CD4-positive, alpha-beta T cell (primary cell): ENCODE measurements around the gene PCK2. TPM values are rescaled to one million over a fixed set of nuclear protein-coding genes. Genes with fewer than 3 reads are reported as not detected.
A peak's percentile ranks its signal among the peaks of the same experiment; 100 is the strongest.

Experiments
- ATAC-seq: fragments of 200-7000 bp; cut with Tn5 transposase; one replicate; pipeline ENCODE4 v1.10.0; 2022; ENCODE audit warnings: mild to moderate bottlenecking; ENCODE audit not compliant: poor library complexity
- CTCF ChIA-PET: fragments of 350-600 bp; sonication (Branson Sonifier 250); formaldehyde crosslinking; loops from one replicate; lab custom pipeline; 2021; ENCODE audit warnings: antibody characterized with exemption, inconsistent platforms; lab: Charles Lee
- POLR2A ChIA-PET: fragments of 350-600 bp; sonication (Branson Sonifier 250); formaldehyde crosslinking; loops from one replicate; lab custom pipeline; 2021; ENCODE audit warnings: antibody characterized with exemption, inconsistent platforms; lab: Charles Lee
- DNase-seq, 14 experiments: peaks; one replicate each; pipeline ENCODE4 v3.0.0-alpha.2; 2013 to 2020; ENCODE audit warnings: mixed read lengths in 2 of 14
- H3K27ac ChIP-seq, 2 donors: one replicate each; pipeline versions ENCODE4 v1.5.1 to v1.7.0; 2013; ENCODE audit warnings: low read length in 2 of 2, low read depth in 1 of 2, mild to moderate bottlenecking in 1 of 2
- H3K27me3 ChIP-seq, 2 experiments: 1 replicate in 1 of 2; 2 replicates in 1 of 2; pipeline versions ENCODE4 v1.6.1 to v1.7.0; 2013; ENCODE audit warnings: low read length in 2 of 2, control low read depth in 1 of 2, mild to moderate bottlenecking in 1 of 2, moderate library complexity in 1 of 2; ENCODE audit not compliant: insufficient read depth in 2 of 2, control insufficient read depth in 1 of 2
- H3K36me3 ChIP-seq: one replicate; pipeline ENCODE4 v1.6.1; 2013; ENCODE audit warnings: low read length, control low read depth; ENCODE audit not compliant: insufficient read depth
- H3K4me1 ChIP-seq: one replicate; pipeline ENCODE4 v1.6.1; 2013; ENCODE audit warnings: low read length, control low read depth; ENCODE audit not compliant: insufficient read depth
- H3K4me3 ChIP-seq: one replicate; pipeline ENCODE4 v1.5.1; 2013; ENCODE audit warnings: mild to moderate bottlenecking, low read length, moderate library complexity
- H3K9me3 ChIP-seq, 2 experiments: 1 replicate in 1 of 2; 2 replicates in 1 of 2; pipeline versions ENCODE4 v1.6.1 to v1.7.0; 2013; ENCODE audit warnings: low read length in 2 of 2, mild to moderate bottlenecking in 2 of 2, control low read depth in 1 of 2, moderate library complexity in 1 of 2; ENCODE audit not compliant: control insufficient read depth in 1 of 2, insufficient read depth in 1 of 2
- H3K27ac Mint-ChIP-seq: one replicate; pipeline ENCODE4 v1.8.0; 2020; ENCODE audit warnings: mixed read lengths
- H3K27me3 Mint-ChIP-seq: one replicate; pipeline ENCODE4 v1.8.0; 2021; ENCODE audit warnings: mixed read lengths
- H3K36me3 Mint-ChIP-seq: one replicate; pipeline ENCODE4 v1.8.0; 2021; ENCODE audit warnings: low read depth, mixed read lengths
- H3K4me1 Mint-ChIP-seq: one replicate; pipeline ENCODE4 v1.8.0; 2021; ENCODE audit warnings: low read depth, mixed read lengths
- H3K4me3 Mint-ChIP-seq: one replicate; pipeline ENCODE4 v1.8.0; 2020; ENCODE audit warnings: mild to moderate bottlenecking, mixed read lengths
- H3K9me3 Mint-ChIP-seq: one replicate; pipeline ENCODE4 v1.8.0; 2020; ENCODE audit warnings: mixed read lengths
- intact Hi-C, 2 experiments: fragments of 100-400 bp; cut with DNase I in 1 of 2; cut with micrococcal nuclease in 1 of 2; formaldehyde crosslinking; loops; one replicate each; pipeline versions ENCODE4 v1.15.1 to v1.9.0; 2023 to 2025; cut with DNase I, micrococcal nuclease
- total RNA-seq, 174 experiments: library from RNA in 2 of 174; stranded (reverse) in 2 of 174; gene quantifications; one replicate each; pipeline ENCODE4 v1.2.3 and lab custom pipeline; 2021 to 2026
- TF ChIP-seq, protein P1 (sequence below): fragments of 200-600 bp; IDR thresholded peaks from one replicate; pipeline ENCODE4 v1.8.0; 2022; ENCODE audit warnings: antibody characterized with exemption, mild to moderate bottlenecking

The PCK2 gene
- total RNA-seq, 2 experiments from 2014 or later = 5.2 to 7.4 TPM

DNA sequence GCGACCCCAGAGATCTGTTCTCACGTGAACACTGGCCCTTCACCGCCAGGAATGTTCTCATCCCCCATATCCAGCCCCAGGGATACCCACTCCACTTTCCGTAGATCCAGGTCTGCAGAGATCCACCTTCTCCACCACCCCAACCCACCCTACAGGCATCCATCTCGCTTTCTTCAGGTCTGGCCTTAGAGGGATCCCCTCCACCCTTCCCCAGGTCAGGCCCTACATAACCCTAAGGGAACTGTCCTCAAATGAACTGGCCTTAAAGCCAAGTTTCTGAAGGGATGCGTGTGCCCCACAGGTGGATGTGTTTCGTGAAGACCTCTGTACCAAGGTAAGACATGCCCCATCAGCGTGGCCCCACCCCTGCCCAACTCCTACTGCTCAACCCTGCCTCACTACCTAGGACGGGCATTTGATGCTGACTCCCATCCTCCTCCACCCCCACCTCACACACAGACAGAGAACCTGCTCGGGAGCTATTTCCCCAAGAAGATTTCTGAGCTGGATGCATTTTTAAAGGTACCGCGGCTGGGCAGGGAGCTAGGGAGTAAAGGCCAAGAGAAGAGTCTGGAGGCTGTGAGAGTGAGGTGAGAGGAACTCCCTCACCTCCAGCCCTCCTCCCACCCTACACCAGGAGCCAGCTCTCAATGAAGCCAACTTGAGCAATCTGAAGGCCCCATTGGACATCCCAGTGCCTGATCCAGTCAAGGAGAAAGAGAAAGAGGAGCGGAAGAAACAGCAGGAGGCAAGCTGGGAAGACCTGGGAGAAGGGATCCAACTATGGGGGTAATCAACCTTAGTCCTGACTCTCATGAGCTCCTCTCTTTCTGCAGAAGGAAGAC is 42.8 kb downstream of the PCK2 start:
- H3K27me3 ChIP-seq = no peaks in the 10 kb centered on the region
- peaks cover 73% of the 10 kb centered on the region for H3K4me1 Mint-ChIP-seq
- intact Hi-C loops = loop anchor here (1.0 to 2.0 kb wide), 6 partner anchors 9 to 76 kb away; partner anchors contain the start of genes IRF9 (in 2 of the 2), CHMP4A (in 1 of the 2), PSME2 (in 1 of the 2) and TM9SF1 (in 1 of the 2)
- ChIA-PET CTCF (interaction anchor here (1.0 to 5.0 kb wide), 10 partner anchors 10 to 47 kb away, joined by 3 to 33 read pairs (median 5); partner anchors contain the start of genes DCAF11, IRF9, NRL and PSME2), POLR2A (interaction anchor here (1.2 to 11.7 kb wide), 10 partner anchors 12 to 105 kb away, joined by 4 to 296 read pairs (median 16); partner anchors contain the start of genes CHMP4A, DCAF11, IPO4 and IRF9)
- peak in 1 of 14 experiments; percentile 33 for DNase-seq
- H3K4me3 Mint-ChIP-seq = peak overlapping the region; percentile 94
- peaks cover 50% of the 10 kb centered on the region for H3K36me3 Mint-ChIP-seq
- H3K27ac Mint-ChIP-seq = peak overlapping the region; percentile 85
- no peaks in the 10 kb centered on the region for H3K9me3 Mint-ChIP-seq
- TF ChIP-seq, protein P1, sequence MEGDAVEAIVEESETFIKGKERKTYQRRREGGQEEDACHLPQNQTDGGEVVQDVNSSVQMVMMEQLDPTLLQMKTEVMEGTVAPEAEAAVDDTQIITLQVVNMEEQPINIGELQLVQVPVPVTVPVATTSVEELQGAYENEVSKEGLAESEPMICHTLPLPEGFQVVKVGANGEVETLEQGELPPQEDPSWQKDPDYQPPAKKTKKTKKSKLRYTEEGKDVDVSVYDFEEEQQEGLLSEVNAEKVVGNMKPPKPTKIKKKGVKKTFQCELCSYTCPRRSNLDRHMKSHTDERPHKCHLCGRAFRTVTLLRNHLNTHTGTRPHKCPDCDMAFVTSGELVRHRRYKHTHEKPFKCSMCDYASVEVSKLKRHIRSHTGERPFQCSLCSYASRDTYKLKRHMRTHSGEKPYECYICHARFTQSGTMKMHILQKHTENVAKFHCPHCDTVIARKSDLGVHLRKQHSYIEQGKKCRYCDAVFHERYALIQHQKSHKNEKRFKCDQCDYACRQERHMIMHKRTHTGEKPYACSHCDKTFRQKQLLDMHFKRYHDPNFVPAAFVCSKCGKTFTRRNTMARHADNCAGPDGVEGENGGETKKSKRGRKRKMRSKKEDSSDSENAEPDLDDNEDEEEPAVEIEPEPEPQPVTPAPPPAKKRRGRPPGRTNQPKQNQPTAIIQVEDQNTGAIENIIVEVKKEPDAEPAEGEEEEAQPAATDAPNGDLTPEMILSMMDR = no peak
- no peaks in the 10 kb centered on the region for H3K9me3 ChIP-seq
- peaks cover 68% of the 10 kb centered on the region for H3K4me1 ChIP-seq
- no peaks in the 10 kb centered on the region for H3K27me3 Mint-ChIP-seq
- H3K4me3 ChIP-seq = peak overlapping the region; percentile 74
- H3K36me3 ChIP-seq = peaks cover 27% of the 10 kb centered on the region
- H3K27ac ChIP-seq = peak overlapping the region; percentile 48 to 88
- no peak for ATAC-seq

GRCh38 chr14:24137529-24138395 is 43.7 kb downstream of the PCK2 start:
- Histone ChIP-seq H3K4me1 (peaks cover 64% of the 10 kb centered on the region), H3K36me3 (peaks cover 29% of the 10 kb centered on the region), H3K27me3 (no peaks in the 10 kb centered on the region), H3K9me3 (no peaks in the 10 kb centered on the region), H3K4me3 (no peak overlapping the region), H3K27ac (peak overlapping the region in 1 of 2 donors; percentile 48)
- intact Hi-C loops = loop anchor here in 1 of 2 experiments (2.0 kb wide), 2 partner anchors 23 to 57 kb away; partner anchors contain the start of genes IRF9 and TM9SF1
- Mint-ChIP-seq H3K4me1 (peaks cover 69% of the 10 kb centered on the region), H3K27me3 (no peaks in the 10 kb centered on the region), H3K9me3 (no peaks in the 10 kb centered on the region), H3K36me3 (peaks cover 54% of the 10 kb centered on the region), H3K27ac (peak overlapping the region; percentile 85), H3K4me3 (peak overlapping the region; percentile 94)
- DNase-seq (no peak), ATAC-seq (no peak)
- TF ChIP-seq, protein P1 = no peak
- ChIA-PET POLR2A (interaction anchor here (2.8 to 11.7 kb wide), 4 partner anchors 11 to 29 kb away, joined by 18 to 296 read pairs (median 94); partner anchors contain the start of genes DCAF11, IRF9, NRL and PSME2), CTCF (interaction anchor here (0.7 to 5.0 kb wide), 6 partner anchors 9 to 159 kb away, joined by 3 to 33 read pairs (median 4); partner anchors contain the start of genes DCAF11, IRF9, NRL and RNF31)
